OCI-LY3 (cell line): Measurements from ENCODE around the gene CHRNB1.

Experiments used
- H2AFZ ChIP-seq: fragments of 200-600, 300-600 bp; shearing (Covaris generic); 2 replicates; pipeline ENCODE4 v1.6.0; 2014; ENCODE audit warnings: antibody characterized with exemption, low read depth, low read length
- H3K27ac ChIP-seq: fragments of 200-600, 300-600 bp; sonication (generic); 2 replicates; pipeline ENCODE4 v1.5.1; 2014; ENCODE audit warnings: mild to moderate bottlenecking, low read length, moderate library complexity, mixed read lengths
- H3K27me3 ChIP-seq: fragments of 200-600, 300-600 bp; sonication (generic); 2 replicates; pipeline ENCODE4 v1.6.1; 2014; ENCODE audit warnings: low read depth, low read length, mixed read lengths
- H3K36me3 ChIP-seq: fragments of 200-600, 300-600 bp; sonication (generic); replicated peaks from 2 replicates; pipeline ENCODE3; 2014; ENCODE audit warnings: low read depth, low read length, mixed read lengths
- H3K4me1 ChIP-seq: fragments of 300-600, 200-600 bp; sonication (generic); 2 replicates; pipeline ENCODE4 v1.6.1; 2014; ENCODE audit warnings: low read length, mixed read lengths
- H3K4me2 ChIP-seq: fragments of 200-600, 300-600 bp; sonication (generic); 2 replicates; pipeline ENCODE4 v1.6.1; 2014; ENCODE audit warnings: low read length, mixed read lengths
- H3K4me3 ChIP-seq: fragments of 300-600, 200-600 bp; sonication (generic); 2 replicates; pipeline ENCODE4 v1.5.1; 2014; ENCODE audit warnings: antibody characterized with exemption, mild to moderate bottlenecking, low read length, moderate library complexity
- H3K79me2 ChIP-seq: fragments of 300-600, 200-600 bp; shearing (Covaris generic); 2 replicates; pipeline ENCODE4 v1.6.1; 2014; ENCODE audit warnings: mild to moderate bottlenecking, low read length, mixed read lengths
- H3K9ac ChIP-seq: fragments of 300-600, 200-600 bp; shearing (Covaris generic); 2 replicates; pipeline ENCODE4 v1.6.0; 2014; ENCODE audit warnings: mild to moderate bottlenecking, low read length, moderate library complexity
- H3K9me3 ChIP-seq: fragments of 200-600, 300-600 bp; shearing (Covaris generic); 2 replicates; pipeline ENCODE4 v1.6.1; 2014; ENCODE audit warnings: low read length, mixed read lengths; ENCODE audit not compliant: insufficient read depth
- H4K20me1 ChIP-seq: fragments of 200-600, 300-600 bp; sonication (generic); 2 replicates; pipeline ENCODE4 v1.6.1; 2016; ENCODE audit warnings: low read length, mixed read lengths; ENCODE audit not compliant: insufficient read depth
- EZH2phosphoT487 ChIP-seq: fragments of 200-600 bp; shearing (Covaris generic); IDR thresholded peaks from 2 replicates; pipeline ENCODE4 v1.6.1; 2018; ENCODE audit warnings: antibody characterized with exemption, mixed run types, low read depth
- TF ChIP-seq, protein P1 (sequence below): fragments of 200-600, 300-600 bp; sonication (generic); IDR thresholded peaks from 2 replicates; pipeline ENCODE4 v1.5.1; 2014; ENCODE audit warnings: antibody characterized with exemption, low read length, low read depth

CHRNB1 gene

DNA sequence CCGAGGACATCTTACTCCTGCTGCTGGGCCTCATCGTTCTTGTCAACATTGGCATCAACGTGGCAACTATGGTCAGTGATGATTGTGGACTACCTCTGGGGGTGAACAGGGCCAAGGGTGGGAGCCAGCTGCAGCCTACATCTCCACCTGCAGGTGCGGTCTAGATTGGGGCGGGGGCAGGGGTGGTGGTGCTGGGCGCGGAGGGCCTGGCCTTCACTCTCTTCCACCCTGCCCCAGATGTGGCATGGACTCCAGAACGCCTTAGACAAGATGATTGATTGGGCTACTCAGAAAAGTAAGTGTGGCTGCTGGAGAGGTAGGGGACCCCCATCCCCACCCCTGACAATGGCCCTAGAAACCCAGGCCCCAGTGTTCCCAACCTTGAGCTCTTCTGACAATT, 19.1 kb upstream of the CHRNB1 start:
- Histone ChIP-seq H3K9ac (no peak overlapping the region), H3K36me3 (no peaks in the 10 kb centered on the region), H4K20me1 (no peaks in the 10 kb centered on the region), H3K27ac (no peak overlapping the region), H3K27me3 (no peaks in the 10 kb centered on the region), H3K4me2 (no peak overlapping the region), H3K4me1 (no peaks in the 10 kb centered on the region), H3K79me2 (no peaks in the 10 kb centered on the region), H3K9me3 (no peaks in the 10 kb centered on the region), H3K4me3 (no peak overlapping the region), H2AFZ (no peak overlapping the region)
- TF ChIP-seq EZH2phosphoT487: no peak
- TF ChIP-seq, protein P1, sequence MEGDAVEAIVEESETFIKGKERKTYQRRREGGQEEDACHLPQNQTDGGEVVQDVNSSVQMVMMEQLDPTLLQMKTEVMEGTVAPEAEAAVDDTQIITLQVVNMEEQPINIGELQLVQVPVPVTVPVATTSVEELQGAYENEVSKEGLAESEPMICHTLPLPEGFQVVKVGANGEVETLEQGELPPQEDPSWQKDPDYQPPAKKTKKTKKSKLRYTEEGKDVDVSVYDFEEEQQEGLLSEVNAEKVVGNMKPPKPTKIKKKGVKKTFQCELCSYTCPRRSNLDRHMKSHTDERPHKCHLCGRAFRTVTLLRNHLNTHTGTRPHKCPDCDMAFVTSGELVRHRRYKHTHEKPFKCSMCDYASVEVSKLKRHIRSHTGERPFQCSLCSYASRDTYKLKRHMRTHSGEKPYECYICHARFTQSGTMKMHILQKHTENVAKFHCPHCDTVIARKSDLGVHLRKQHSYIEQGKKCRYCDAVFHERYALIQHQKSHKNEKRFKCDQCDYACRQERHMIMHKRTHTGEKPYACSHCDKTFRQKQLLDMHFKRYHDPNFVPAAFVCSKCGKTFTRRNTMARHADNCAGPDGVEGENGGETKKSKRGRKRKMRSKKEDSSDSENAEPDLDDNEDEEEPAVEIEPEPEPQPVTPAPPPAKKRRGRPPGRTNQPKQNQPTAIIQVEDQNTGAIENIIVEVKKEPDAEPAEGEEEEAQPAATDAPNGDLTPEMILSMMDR: no peak

DNA sequence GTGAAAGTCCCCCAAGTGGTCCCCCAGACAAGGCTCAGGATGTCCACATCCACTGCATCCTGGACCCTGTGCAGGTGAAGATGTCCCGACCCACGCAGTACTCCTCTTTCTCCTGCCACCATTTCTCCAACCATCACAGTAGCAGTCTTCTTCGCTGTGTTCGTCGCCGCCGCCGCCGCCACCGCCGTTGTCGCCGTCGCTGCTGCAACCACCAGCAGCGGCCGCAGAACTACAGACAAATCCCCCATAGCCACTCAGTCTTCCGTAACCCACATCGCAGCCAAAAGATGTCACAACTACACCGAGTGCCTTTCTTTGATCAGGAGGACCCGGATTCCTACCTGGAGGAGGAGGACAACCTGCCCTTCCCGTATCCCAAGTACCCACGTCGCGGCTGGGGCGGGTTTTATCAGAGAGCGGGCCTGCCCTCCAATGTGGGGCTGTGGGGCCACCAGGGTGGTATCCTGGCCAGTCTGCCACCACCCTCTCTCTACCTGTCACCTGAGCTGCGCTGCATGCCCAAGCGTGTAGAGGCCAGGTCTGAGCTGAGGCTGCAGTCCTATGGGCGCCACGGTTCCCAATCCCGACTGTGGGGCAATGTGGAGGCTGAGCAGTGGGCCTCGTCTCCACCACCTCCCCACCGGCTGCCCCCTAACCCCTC, 18.5 kb upstream of the CHRNB1 start:
- Histone ChIP-seq H3K9me3 (no peaks in the 10 kb centered on the region), H3K4me1 (no peaks in the 10 kb centered on the region), H3K27ac (no peak overlapping the region), H2AFZ (no peak overlapping the region), H4K20me1 (no peaks in the 10 kb centered on the region), H3K27me3 (no peaks in the 10 kb centered on the region), H3K4me3 (no peak overlapping the region), H3K79me2 (no peaks in the 10 kb centered on the region), H3K4me2 (no peak overlapping the region), H3K9ac (no peak overlapping the region), H3K36me3 (no peaks in the 10 kb centered on the region)
- TF ChIP-seq, protein P1: no peak
- TF ChIP-seq EZH2phosphoT487: no peak

DNA sequence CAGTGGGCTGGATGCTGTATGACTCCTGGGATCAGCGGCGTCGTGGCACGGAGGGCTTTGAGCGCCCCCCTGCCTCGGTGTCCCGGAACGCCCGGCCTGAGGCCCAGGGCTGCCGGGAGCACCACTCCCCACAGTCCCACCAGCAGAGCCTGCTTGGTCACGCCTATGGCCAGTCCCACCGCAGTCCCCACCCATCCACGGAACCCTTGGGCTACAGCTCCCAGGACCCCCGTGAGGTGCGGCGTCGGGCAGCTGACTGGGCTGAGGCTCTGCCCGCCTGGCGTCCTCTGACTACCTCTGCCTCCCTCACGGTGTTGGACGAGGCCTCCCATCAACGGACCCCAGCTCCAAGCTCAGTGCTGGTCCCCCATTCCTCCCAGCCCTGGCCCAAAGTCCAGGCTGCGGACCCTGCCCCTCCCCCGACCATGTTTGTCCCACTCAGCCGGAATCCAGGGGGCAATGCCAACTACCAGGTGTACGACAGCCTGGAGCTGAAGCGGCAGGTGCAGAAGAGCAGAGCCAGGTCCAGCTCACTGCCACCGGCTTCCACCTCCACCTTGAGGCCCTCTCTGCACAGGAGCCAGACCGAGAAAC, 17.9 kb upstream of the CHRNB1 start:
- Histone ChIP-seq H4K20me1 (no peaks in the 10 kb centered on the region), H3K4me1 (no peaks in the 10 kb centered on the region), H3K9ac (no peak overlapping the region), H3K79me2 (no peaks in the 10 kb centered on the region), H3K9me3 (no peaks in the 10 kb centered on the region), H3K36me3 (no peaks in the 10 kb centered on the region), H3K27ac (no peak overlapping the region), H3K4me2 (no peak overlapping the region), H3K4me3 (no peak overlapping the region), H3K27me3 (no peaks in the 10 kb centered on the region), H2AFZ (no peak overlapping the region)
- TF ChIP-seq, protein P1: no peak
- TF ChIP-seq EZH2phosphoT487: no peak

DNA sequence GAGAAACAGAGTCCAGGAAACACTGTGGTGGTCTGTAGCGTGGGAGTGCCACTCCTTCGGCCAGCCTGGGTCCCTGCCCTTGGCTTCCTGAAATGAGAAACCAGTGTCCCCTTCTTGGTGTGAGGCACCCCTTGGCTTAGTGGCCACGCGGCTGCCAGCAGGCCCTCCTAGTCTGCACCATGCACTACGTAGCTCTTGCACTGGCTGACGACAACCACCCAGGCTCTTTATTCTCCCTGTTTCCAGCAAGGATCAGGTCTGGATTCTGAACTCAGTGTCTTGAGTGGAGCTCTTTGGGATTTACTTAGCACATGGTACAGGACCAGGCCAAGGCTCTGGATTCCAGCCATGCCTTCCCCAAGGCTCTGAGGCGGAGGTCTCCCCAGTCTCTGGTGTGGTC, 17.3 kb upstream of the CHRNB1 start:
- no peaks in the 10 kb centered on the region for H3K27me3 ChIP-seq
- no peaks in the 10 kb centered on the region for H3K9me3 ChIP-seq
- no peak overlapping the region for H3K9ac ChIP-seq
- H3K4me2 ChIP-seq: no peak overlapping the region
- H3K4me3 ChIP-seq: no peak overlapping the region
- TF ChIP-seq EZH2phosphoT487: no peak
- TF ChIP-seq, protein P1: no peak
- H3K27ac ChIP-seq: no peak overlapping the region
- H4K20me1 ChIP-seq: no peaks in the 10 kb centered on the region
- H2AFZ ChIP-seq: no peak overlapping the region
- no peaks in the 10 kb centered on the region for H3K36me3 ChIP-seq
- no peaks in the 10 kb centered on the region for H3K79me2 ChIP-seq
- no peaks in the 10 kb centered on the region for H3K4me1 ChIP-seq
